HG03097 (cell line): ENCODE results near the gene WDR83.
"Not testable (repeated sequence)": the region's sequence is repeated elsewhere in the genome, so short reads cannot be mapped to it uniquely, and the experiment has no call there.

Experiments used
- ATAC-seq: cut with Tn5 transposase; IDR thresholded peaks from one replicate; pipeline ENCODE4 v1.9.1; 2021; ENCODE audit not compliant: unreplicated experiment, low FRiP score

The WDR83 gene

GRCh38 chr19:12655546-12655945 is 11.1 kb upstream of the WDR83 start:
- ATAC-seq: no peak

GRCh38 chr19:12656899-12657571 is 9.6 kb upstream of the WDR83 start:
- no peak for ATAC-seq

GRCh38 chr19:12657966-12658365 is 8.6 kb upstream of the WDR83 start:
- no peak for ATAC-seq

- no peak for ATAC-seq
Observed at GRCh38 chr19:12660980-12661379, 5.6 kb upstream of the WDR83 start.

- ATAC-seq: no peak
Observed at GRCh38 chr19:12664406-12665280, 2.0 kb upstream of the WDR83 start.

GRCh38 chr19:12665281-12665573 is 1.4 kb upstream of the WDR83 start:
- no peak for ATAC-seq

- no peak for ATAC-seq
Observed at GRCh38 chr19:12665671-12666264, 839 bp upstream of the WDR83 start.

- ATAC-seq: no peak
Observed at GRCh38 chr19:12667731-12668302, 1.2 kb downstream of the WDR83 start.

GRCh38 chr19:12668346-12668745 is 1.7 kb downstream of the WDR83 start:
- ATAC-seq: no peak

GRCh38 chr19:12668932-12669269 is 2.3 kb downstream of the WDR83 start:
- ATAC-seq: no peak

- ATAC-seq: peak; percentile 28
Observed at GRCh38 chr19:12669270-12670158, 2.9 kb downstream of the WDR83 start.

- no peak for ATAC-seq
Observed at GRCh38 chr19:12670159-12670928, 3.7 kb downstream of the WDR83 start.

GRCh38 chr19:12672744-12673143 is 6.1 kb downstream of the WDR83 start:
- ATAC-seq: no peak

GRCh38 chr19:12675399-12675798 is 8.8 kb downstream of the WDR83 start:
- ATAC-seq: no peak

GRCh38 chr19:12675940-12676339 is 9.3 kb downstream of the WDR83 start:
- ATAC-seq: no peak

- no peak for ATAC-seq
Observed at GRCh38 chr19:12676384-12676792, 9.8 kb downstream of the WDR83 start.

GRCh38 chr19:12676928-12677327 is 10.3 kb downstream of the WDR83 start:
- ATAC-seq: no peak

- not testable (repeated sequence) for ATAC-seq
Observed at GRCh38 chr19:12678039-12678438, 11.4 kb downstream of the WDR83 start.

GRCh38 chr19:12680034-12680433 is 13.4 kb downstream of the WDR83 start:
- no peak for ATAC-seq
